Right lobe of liver (tissue), 4 donors: Measurements from ENCODE around the gene MAP3K7.

Experiments
- CTCF ChIP-seq, 4 donors: fragments of 200-600 bp in 3 of 4; fragments of 450-650 bp in 1 of 4; IDR thresholded peaks; one replicate each; pipeline versions ENCODE4 v1.5.1 to v1.8.0; 2016 to 2022; ENCODE audit warnings: antibody characterized with exemption in 4 of 4, mild to moderate bottlenecking in 2 of 4
- POLR2A ChIP-seq: fragments of 450-650 bp; IDR thresholded peaks from one replicate; pipeline ENCODE4 v1.6.1; 2017; ENCODE audit warnings: antibody characterized with exemption, mild to moderate bottlenecking
- donor health status: DM: no; HTN: no; CAD: no.
- donor health status: DM: no; HTN: no; CAD: no.
- donor health status: DM: no; HTN: yes; CAD: no.

- TF ChIP-seq CTCF (IDR thresholded peaks at IDR 0.05) (no peak), POLR2A (no peak)
These were observed 61.5 kb downstream of the MAP3K7 start for GRCh38 chr6:90525421-90525820.
